Choroid plexus epithelial cell (primary cell): ENCODE measurements around the gene MGAT4A.

Experiments
- DNase-seq: peaks from one replicate; pipeline ENCODE4 v3.0.0-alpha.2; 2010; ENCODE audit warnings: low read depth
- H3K4me3 ChIP-seq: 2 replicates; pipeline ENCODE4 v1.5.1; 2011; ENCODE audit warnings: low read depth, mild to moderate bottlenecking, control low read depth, low read length, moderate library complexity
- CTCF ChIP-seq: conservative IDR thresholded peaks from 2 replicates; pipeline ENCODE4 v1.5.1; 2011; ENCODE audit warnings: low read depth, mild to moderate bottlenecking, control low read depth, inconsistent platforms, low read length, moderate library complexity

MGAT4A gene

GRCh38 chr2:98731041-98731893, at the start of gene MGAT4A:
TSS of gene MGAT4A (minus strand) at chr2:98731132. CDS start at chr2:98726332, 4,800 bp downstream.
- DNase-seq, result peak; percentile 5
- H3K4me3 ChIP-seq, result peak within 1 kb of the TSS; percentile 57
- TF ChIP-seq CTCF, result no peak

GRCh38 chr2:98778741-98779483, 48.0 kb upstream of the MGAT4A start:
- TF ChIP-seq CTCF, result no peak
- DNase-seq, result no peak
- H3K4me3 ChIP-seq, result no peak overlapping the region

GRCh38 chr2:98778151-98778550, 47.2 kb upstream of the MGAT4A start:
- TF ChIP-seq CTCF, result no peak
- no peak for DNase-seq
- H3K4me3 ChIP-seq, result no peak overlapping the region

- no peak for TF ChIP-seq CTCF
- H3K4me3 ChIP-seq, result no peak overlapping the region
- DNase-seq, result no peak
These were observed 46.8 kb upstream of the MGAT4A start for GRCh38 chr2:98777710-98778109.

- H3K4me3 ChIP-seq, result no peak overlapping the region
- no peak for DNase-seq
- TF ChIP-seq CTCF, result no peak
These were observed 46.1 kb upstream of the MGAT4A start for GRCh38 chr2:98777076-98777475.

GRCh38 chr2:98776136-98776535, 45.2 kb upstream of the MGAT4A start:
- H3K4me3 ChIP-seq, result no peak overlapping the region
- no peak for TF ChIP-seq CTCF
- DNase-seq, result no peak
